Neuronal stem cell (in vitro differentiated cells): ENCODE measurements around the gene METRNL.

Experiments
- DNase-seq: peaks from one replicate; pipeline ENCODE4 v3.0.0-alpha.2; 2013; ENCODE audit warnings: low spot score
- H2AFZ ChIP-seq: one replicate; pipeline ENCODE4 v1.6.1; 2013; ENCODE audit warnings: mild to moderate bottlenecking, low read length, inconsistent platforms
- H2AK5ac ChIP-seq: 2 replicates; pipeline ENCODE4 v1.6.1; 2013; ENCODE audit warnings: low read depth, mild to moderate bottlenecking, inconsistent platforms, low read length, moderate library complexity, mixed read lengths
- H2BK120ac ChIP-seq: 2 replicates; pipeline ENCODE4 v1.6.1; 2013; ENCODE audit warnings: low read depth, mild to moderate bottlenecking, inconsistent platforms, low read length, moderate library complexity, mixed read lengths
- H2BK12ac ChIP-seq: one replicate; pipeline ENCODE4 v1.6.1; 2013; ENCODE audit warnings: low read length, inconsistent platforms
- H2BK15ac ChIP-seq: 2 replicates; pipeline ENCODE4 v1.6.1; 2013; ENCODE audit warnings: mild to moderate bottlenecking, low read length, inconsistent platforms, mixed read lengths
- H2BK5ac ChIP-seq: one replicate; pipeline ENCODE4 v1.6.1; 2013; ENCODE audit warnings: inconsistent platforms, mild to moderate bottlenecking, low read length, moderate library complexity
- H3K14ac ChIP-seq: one replicate; pipeline ENCODE4 v1.6.1; 2013; ENCODE audit warnings: low read length, inconsistent platforms
- H3K18ac ChIP-seq: 2 replicates; pipeline ENCODE4 v1.6.1; 2013; ENCODE audit warnings: low read length, inconsistent platforms
- H3K23ac ChIP-seq: 2 replicates; pipeline ENCODE4 v1.6.1; 2013; ENCODE audit warnings: low read depth, mild to moderate bottlenecking, mixed read lengths, low read length, inconsistent platforms; ENCODE audit not compliant: poor library complexity
- H3K27ac ChIP-seq: replicated peaks from 3 replicates; pipeline ENCODE4 v1.5.1; 2013; ENCODE audit warnings: low read length, inconsistent platforms
- H3K27me3 ChIP-seq, 3 experiments: 2 replicates each; pipeline ENCODE4 v1.6.1; 2013; ENCODE audit warnings: low read length in 3 of 3, mild to moderate bottlenecking in 2 of 3, inconsistent platforms in 1 of 3, low read depth in 1 of 3, mixed read lengths in 1 of 3, moderate library complexity in 1 of 3; ENCODE audit not compliant: control insufficient read depth in 3 of 3, insufficient read depth in 3 of 3
- H3K36me3 ChIP-seq, 2 donors: replicated peaks in 1 of 2; 2 replicates each; pipeline ENCODE4 v1.6.1; 2013; ENCODE audit warnings: low read length in 2 of 2; ENCODE audit not compliant: control insufficient read depth in 2 of 2, insufficient read depth in 2 of 2
- H3K4ac ChIP-seq: 2 replicates; pipeline ENCODE4 v1.6.1; 2013; ENCODE audit warnings: inconsistent platforms, mild to moderate bottlenecking, low read length, moderate library complexity
- H3K4me1 ChIP-seq, 2 donors: 1 replicate in 1 of 2; 2 replicates in 1 of 2; pipeline ENCODE4 v1.6.1; 2013; ENCODE audit warnings: low read length in 2 of 2, low read depth in 1 of 2; ENCODE audit not compliant: control insufficient read depth in 2 of 2, insufficient read depth in 1 of 2
- H3K4me2 ChIP-seq: one replicate; pipeline ENCODE4 v1.6.1; 2013; ENCODE audit warnings: mild to moderate bottlenecking, low read length, inconsistent platforms; ENCODE audit not compliant: insufficient read depth, poor library complexity, severe bottlenecking
- H3K4me3 ChIP-seq, 2 donors: 2 replicates each; pipeline ENCODE4 v1.5.1; 2013; ENCODE audit warnings: low read length in 2 of 2, mild to moderate bottlenecking in 2 of 2, inconsistent platforms in 1 of 2, moderate library complexity in 1 of 2
- H3K79me1 ChIP-seq: one replicate; pipeline ENCODE4 v1.6.1; 2013; ENCODE audit warnings: low read depth, mild to moderate bottlenecking, inconsistent platforms, low read length, moderate library complexity
- H3K9ac ChIP-seq: one replicate; pipeline ENCODE4 v1.6.1; 2013; ENCODE audit warnings: mild to moderate bottlenecking, low read depth, low read length, inconsistent platforms; ENCODE audit not compliant: poor library complexity
- H3K9me3 ChIP-seq, 2 donors: replicated peaks in 1 of 2; 2 replicates each; pipeline versions ENCODE3 to v1.6.1; 2013; ENCODE audit warnings: low read length in 2 of 2, mild to moderate bottlenecking in 2 of 2, inconsistent platforms in 1 of 2, low read depth in 1 of 2, mixed read lengths in 1 of 2, moderate library complexity in 1 of 2; ENCODE audit not compliant: control insufficient read depth in 2 of 2, insufficient read depth in 1 of 2
- H4K8ac ChIP-seq: one replicate; pipeline ENCODE4 v1.6.1; 2013; ENCODE audit warnings: low read depth, mild to moderate bottlenecking, inconsistent platforms, low read length, moderate library complexity
- H4K91ac ChIP-seq: one replicate; pipeline ENCODE4 v1.6.1; 2013; ENCODE audit warnings: low read length, low read depth, mild to moderate bottlenecking, inconsistent platforms; ENCODE audit not compliant: poor library complexity
- WGBS, 2 donors: extraction: QIAGEN DNeasy Blood & Tissue Kit; methylation state at CpG; one replicate each; pipeline ENCODE4 v1.1.7; 2013; ENCODE audit warnings: missing lambda C conversion rate in 2 of 2, mixed read lengths in 1 of 2; ENCODE audit not compliant: insufficient read length in 2 of 2, insufficient replicate concordance in 1 of 2; ENCODE audit errors: extremely low coverage in 2 of 2; 5-methylcytosine and 5-hydroxymethylcytosine counted together

METRNL gene

GRCh38 chr17:83032781-83033180, 46.6 kb upstream of the METRNL start:
- Histone ChIP-seq H3K4ac (no peak overlapping the region), H3K9me3 (peaks cover 7 to 11% of the 10 kb centered on the region in 2 donors), H3K4me2 (no peak overlapping the region), H3K9ac (no peak overlapping the region), H3K14ac (no peak overlapping the region), H3K4me1 (peaks cover 8 to 9% of the 10 kb centered on the region in 2 donors), H2BK120ac (no peak overlapping the region), H3K27ac (no peak overlapping the region), H3K27me3 (no peaks in the 10 kb centered on the region), H2AFZ (no peak overlapping the region), H3K23ac (no peak overlapping the region), H4K8ac (no peak overlapping the region), H2BK15ac (no peak overlapping the region), H2BK12ac (no peak overlapping the region), H4K91ac (no peak overlapping the region), H2AK5ac (no peak overlapping the region), H3K18ac (no peak overlapping the region), H2BK5ac (no peak overlapping the region), H3K36me3 (peaks cover 2 to 57% of the 10 kb centered on the region in 2 donors), H3K79me1 (no peaks in the 10 kb centered on the region), H3K4me3 (no peak overlapping the region)
- no CpG with 5 or more reads among the region's 18 CpGs for WGBS, 2 donors
- DNase-seq: no peak

- Histone ChIP-seq H2AFZ (no peak overlapping the region), H4K91ac (no peak overlapping the region), H3K9ac (no peak overlapping the region), H3K27me3 (no peaks in the 10 kb centered on the region), H3K36me3 (peaks cover 0 to 50% of the 10 kb centered on the region in 2 donors), H3K4ac (no peak overlapping the region), H3K9me3 (peaks cover 3 to 11% of the 10 kb centered on the region in 2 donors), H3K27ac (no peak overlapping the region), H3K4me3 (no peak overlapping the region), H4K8ac (no peak overlapping the region), H3K4me2 (no peak overlapping the region), H2BK5ac (no peak overlapping the region), H3K4me1 (peaks cover 10 to 15% of the 10 kb centered on the region in 2 donors), H3K23ac (no peak overlapping the region), H2AK5ac (no peak overlapping the region), H3K18ac (no peak overlapping the region), H2BK15ac (no peak overlapping the region), H3K14ac (no peak overlapping the region), H3K79me1 (no peaks in the 10 kb centered on the region), H2BK12ac (no peak overlapping the region), H2BK120ac (no peak overlapping the region)
- DNase-seq: no peak
- WGBS, 2 donors: no CpG with 5 or more reads among the region's 14 CpGs
These were observed 44.9 kb upstream of the METRNL start for GRCh38 chr17:83034525-83034924.

GRCh38 chr17:83035722-83036121, 43.7 kb upstream of the METRNL start:
- no peak overlapping the region for H2AFZ ChIP-seq
- H4K8ac ChIP-seq: no peak overlapping the region
- peaks cover 7 to 23% of the 10 kb centered on the region in 2 donors for H3K9me3 ChIP-seq
- H2BK120ac ChIP-seq: no peak overlapping the region
- H3K27ac ChIP-seq: no peak overlapping the region
- no peaks in the 10 kb centered on the region for H3K79me1 ChIP-seq
- peaks cover 10 to 15% of the 10 kb centered on the region in 2 donors for H3K4me1 ChIP-seq
- peak overlapping the region; percentile 49 for H2AK5ac ChIP-seq
- no peak overlapping the region for H3K4ac ChIP-seq
- H4K91ac ChIP-seq: no peak overlapping the region
- no peak overlapping the region for H2BK12ac ChIP-seq
- no CpG with 5 or more reads among the region's 13 CpGs for WGBS, 2 donors
- no peaks in the 10 kb centered on the region for H3K27me3 ChIP-seq
- no peak overlapping the region for H3K14ac ChIP-seq
- DNase-seq: no peak
- peak overlapping the region; percentile 5 for H2BK15ac ChIP-seq
- H3K23ac ChIP-seq: peak overlapping the region; percentile 1
- no peak overlapping the region for H3K18ac ChIP-seq
- H3K9ac ChIP-seq: peak overlapping the region; percentile 2
- no peak overlapping the region for H3K4me3 ChIP-seq
- H2BK5ac ChIP-seq: peak overlapping the region; percentile 7
- H3K4me2 ChIP-seq: no peak overlapping the region
- H3K36me3 ChIP-seq: peaks cover 1 to 50% of the 10 kb centered on the region in 2 donors

- Histone ChIP-seq H3K9ac (peak overlapping the region; percentile 2), H2BK15ac (peak overlapping the region; percentile 5), H2BK5ac (peak overlapping the region; percentile 7), H3K9me3 (peaks cover 7 to 25% of the 10 kb centered on the region in 2 donors), H3K4me2 (no peak overlapping the region), H3K23ac (peak overlapping the region; percentile 1), H2BK120ac (no peak overlapping the region), H2AFZ (no peak overlapping the region), H2AK5ac (peak overlapping the region; percentile 49), H2BK12ac (no peak overlapping the region), H3K4me3 (no peak overlapping the region), H4K91ac (no peak overlapping the region), H3K4me1 (peaks cover 10 to 15% of the 10 kb centered on the region in 2 donors), H3K27ac (no peak overlapping the region), H3K18ac (no peak overlapping the region), H3K14ac (no peak overlapping the region), H3K36me3 (peaks cover 1 to 51% of the 10 kb centered on the region in 2 donors), H3K27me3 (no peaks in the 10 kb centered on the region), H4K8ac (no peak overlapping the region), H3K79me1 (no peaks in the 10 kb centered on the region), H3K4ac (peak overlapping the region; percentile 1)
- WGBS, 2 donors: no CpG with 5 or more reads among the region's 7 CpGs
- no peak for DNase-seq
These were observed 43.2 kb upstream of the METRNL start for GRCh38 chr17:83036193-83036592.
